Mesendoderm (in vitro differentiated cells): ENCODE measurements around the gene ZCCHC2.

Experiments
- DNase-seq: peaks from one replicate; pipeline ENCODE4 v3.0.0; 2013
- H2AK5ac ChIP-seq: 2 replicates; pipeline ENCODE4 v1.6.1; 2013; ENCODE audit warnings: low read length, inconsistent platforms
- H2BK120ac ChIP-seq: 2 replicates; pipeline ENCODE4 v1.6.1; 2013; ENCODE audit warnings: low read depth, mild to moderate bottlenecking, low read length, moderate library complexity, mixed read lengths
- H2BK15ac ChIP-seq: replicated peaks from 2 replicates; pipeline ENCODE4 v1.6.1; 2013; ENCODE audit warnings: low read depth, mild to moderate bottlenecking, moderate library complexity
- H2BK5ac ChIP-seq: 2 replicates; pipeline ENCODE4 v1.6.1; 2013; ENCODE audit warnings: low read length, inconsistent platforms
- H3K18ac ChIP-seq: 2 replicates; pipeline ENCODE4 v1.6.1; 2013; ENCODE audit warnings: mild to moderate bottlenecking, low read length, mixed read lengths
- H3K23ac ChIP-seq: one replicate; pipeline ENCODE4 v1.6.1; 2013; ENCODE audit warnings: low read length
- H3K27ac ChIP-seq: 2 replicates; pipeline ENCODE4 v1.5.1; 2013; ENCODE audit warnings: low read depth, mild to moderate bottlenecking, inconsistent platforms, low read length, moderate library complexity
- H3K27me3 ChIP-seq: 2 replicates; pipeline ENCODE4 v1.6.1; 2013; ENCODE audit warnings: low read length, control low read depth, mild to moderate bottlenecking, inconsistent platforms; ENCODE audit not compliant: insufficient read depth, poor library complexity
- H3K36me3 ChIP-seq: 2 replicates; pipeline ENCODE4 v1.6.1; 2013; ENCODE audit warnings: low read length, inconsistent platforms; ENCODE audit not compliant: control insufficient read depth, insufficient read depth
- H3K4ac ChIP-seq: one replicate; pipeline ENCODE4 v1.6.1; 2013; ENCODE audit warnings: low read depth, mild to moderate bottlenecking, low read length, moderate library complexity
- H3K4me1 ChIP-seq: 2 replicates; pipeline ENCODE4 v1.6.1; 2013; ENCODE audit warnings: low read depth, low read length, inconsistent platforms; ENCODE audit not compliant: control insufficient read depth
- H3K4me2 ChIP-seq: 2 replicates; pipeline ENCODE4 v1.6.1; 2013; ENCODE audit warnings: low read length
- H3K4me3 ChIP-seq: 2 replicates; pipeline ENCODE4 v1.5.1; 2013; ENCODE audit warnings: mild to moderate bottlenecking, low read length
- H3K56ac ChIP-seq: one replicate; pipeline ENCODE4 v1.6.1; 2013; ENCODE audit warnings: low read length
- H3K79me1 ChIP-seq: 2 replicates; pipeline ENCODE4 v1.6.1; 2013; ENCODE audit warnings: low read length, inconsistent platforms
- H3K79me2 ChIP-seq: 2 replicates; pipeline ENCODE4 v1.6.1; 2013; ENCODE audit warnings: mild to moderate bottlenecking, low read length; ENCODE audit not compliant: control insufficient read depth, insufficient read depth
- H3K9ac ChIP-seq: 2 replicates; pipeline ENCODE4 v1.6.1; 2013; ENCODE audit warnings: low read length, inconsistent platforms
- H4K5ac ChIP-seq: one replicate; pipeline ENCODE4 v1.6.1; 2013; ENCODE audit warnings: low read length
- H4K8ac ChIP-seq: one replicate; pipeline ENCODE4 v1.6.1; 2013; ENCODE audit warnings: low read depth, mild to moderate bottlenecking, control low read depth, low read length, moderate library complexity
- WGBS: extraction: QIAGEN DNeasy Blood & Tissue Kit; methylation state at CpG from one replicate; pipeline ENCODE4 v1.1.7; 2013; ENCODE audit warnings: low lambda C conversion rate, missing lambda C conversion rate; ENCODE audit not compliant: insufficient coverage; ENCODE audit errors: extremely low coverage; 5-methylcytosine and 5-hydroxymethylcytosine counted together

ZCCHC2 gene

GRCh38 chr18:62531931-62532330, 9.1 kb downstream of the ZCCHC2 start:
- H3K4me2 ChIP-seq = no peak overlapping the region
- no peak overlapping the region for H3K23ac ChIP-seq
- H3K79me1 ChIP-seq = no peaks in the 10 kb centered on the region
- no peak overlapping the region for H3K18ac ChIP-seq
- H3K9ac ChIP-seq = no peak overlapping the region
- no peak overlapping the region for H2BK15ac ChIP-seq
- H3K36me3 ChIP-seq = no peaks in the 10 kb centered on the region
- no peaks in the 10 kb centered on the region for H3K4me1 ChIP-seq
- no peak for DNase-seq
- no peak overlapping the region for H2BK5ac ChIP-seq
- H3K27ac ChIP-seq = no peak overlapping the region
- no peak overlapping the region for H4K8ac ChIP-seq
- no peak overlapping the region for H3K4me3 ChIP-seq
- H2BK120ac ChIP-seq = no peak overlapping the region
- no peak overlapping the region for H3K56ac ChIP-seq
- H3K27me3 ChIP-seq = no peaks in the 10 kb centered on the region
- no peaks in the 10 kb centered on the region for H3K79me2 ChIP-seq
- H3K4ac ChIP-seq = no peak overlapping the region
- no CpG with 5 or more reads among the region's 9 CpGs for WGBS
- H4K5ac ChIP-seq = no peak overlapping the region
- H2AK5ac ChIP-seq = no peak overlapping the region

GRCh38 chr18:62536005-62536404, 13.2 kb downstream of the ZCCHC2 start:
- Histone ChIP-seq H3K4me1 (no peaks in the 10 kb centered on the region), H3K4ac (no peak overlapping the region), H3K9ac (no peak overlapping the region), H3K79me2 (no peaks in the 10 kb centered on the region), H3K36me3 (no peaks in the 10 kb centered on the region), H4K5ac (no peak overlapping the region), H3K4me2 (no peak overlapping the region), H2BK120ac (no peak overlapping the region), H3K79me1 (no peaks in the 10 kb centered on the region), H3K27me3 (no peaks in the 10 kb centered on the region), H3K18ac (no peak overlapping the region), H4K8ac (no peak overlapping the region), H2BK15ac (no peak overlapping the region), H2AK5ac (no peak overlapping the region), H2BK5ac (no peak overlapping the region), H3K23ac (no peak overlapping the region), H3K4me3 (no peak overlapping the region), H3K56ac (no peak overlapping the region), H3K27ac (no peak overlapping the region)
- no peak for DNase-seq
- no CpG with 5 or more reads among the region's 7 CpGs for WGBS

GRCh38 chr18:62537042-62537894, 14.4 kb downstream of the ZCCHC2 start:
- Histone ChIP-seq H3K18ac (no peak overlapping the region), H3K27ac (no peak overlapping the region), H3K79me2 (no peaks in the 10 kb centered on the region), H3K36me3 (no peaks in the 10 kb centered on the region), H4K8ac (no peak overlapping the region), H2AK5ac (no peak overlapping the region), H2BK5ac (no peak overlapping the region), H3K4me3 (no peak overlapping the region), H3K56ac (no peak overlapping the region), H3K9ac (no peak overlapping the region), H2BK120ac (no peak overlapping the region), H3K4me2 (no peak overlapping the region), H3K27me3 (no peaks in the 10 kb centered on the region), H3K79me1 (no peaks in the 10 kb centered on the region), H4K5ac (no peak overlapping the region), H3K23ac (no peak overlapping the region), H2BK15ac (no peak overlapping the region), H3K4me1 (no peaks in the 10 kb centered on the region), H3K4ac (no peak overlapping the region)
- WGBS = no CpG with 5 or more reads among the region's 8 CpGs
- no peak for DNase-seq

- no peaks in the 10 kb centered on the region for H3K27me3 ChIP-seq
- H2BK15ac ChIP-seq = no peak overlapping the region
- no peaks in the 10 kb centered on the region for H3K79me2 ChIP-seq
- H4K8ac ChIP-seq = no peak overlapping the region
- no peak overlapping the region for H3K4ac ChIP-seq
- H3K4me1 ChIP-seq = no peaks in the 10 kb centered on the region
- H3K79me1 ChIP-seq = no peaks in the 10 kb centered on the region
- no peak overlapping the region for H3K9ac ChIP-seq
- no peak overlapping the region for H2BK120ac ChIP-seq
- H4K5ac ChIP-seq = no peak overlapping the region
- H3K27ac ChIP-seq = no peak overlapping the region
- WGBS = no CpG with 5 or more reads among the region's 4 CpGs
- H3K23ac ChIP-seq = no peak overlapping the region
- H2AK5ac ChIP-seq = no peak overlapping the region
- DNase-seq = no peak
- no peak overlapping the region for H3K4me3 ChIP-seq
- no peak overlapping the region for H3K4me2 ChIP-seq
- no peak overlapping the region for H2BK5ac ChIP-seq
- H3K56ac ChIP-seq = no peak overlapping the region
- H3K18ac ChIP-seq = no peak overlapping the region
- H3K36me3 ChIP-seq = no peaks in the 10 kb centered on the region
Observed at GRCh38 chr18:62537946-62538345, 15.1 kb downstream of the ZCCHC2 start.

- Histone ChIP-seq H2BK120ac (no peak overlapping the region), H2BK5ac (no peak overlapping the region), H3K79me2 (no peaks in the 10 kb centered on the region), H3K27me3 (no peaks in the 10 kb centered on the region), H3K27ac (no peak overlapping the region), H3K4ac (no peak overlapping the region), H3K36me3 (no peaks in the 10 kb centered on the region), H3K79me1 (no peaks in the 10 kb centered on the region), H2BK15ac (no peak overlapping the region), H3K4me3 (no peak overlapping the region), H3K9ac (no peak overlapping the region), H3K4me1 (no peaks in the 10 kb centered on the region), H3K23ac (no peak overlapping the region), H4K5ac (no peak overlapping the region), H4K8ac (no peak overlapping the region), H3K18ac (no peak overlapping the region), H2AK5ac (no peak overlapping the region), H3K4me2 (no peak overlapping the region), H3K56ac (no peak overlapping the region)
- WGBS = no CpG with 5 or more reads among the region's 3 CpGs
- no peak for DNase-seq
Observed at GRCh38 chr18:62538881-62539280, 16.1 kb downstream of the ZCCHC2 start.
